GM12872 (cell line): ENCODE results near the gene CRACR2A.

Experiments
- CTCF ChIP-seq: IDR thresholded peaks from 3 replicates; pipeline ENCODE4 v1.5.1; 2011; ENCODE audit warnings: low read depth, mild to moderate bottlenecking, low read length, moderate library complexity; ENCODE audit not compliant: insufficient read depth

The CRACR2A gene

GRCh38 chr12:3717283-3717898 lies 35.5 kb downstream of the CRACR2A start:
- TF ChIP-seq CTCF = no peak

GRCh38 chr12:3715999-3716398 lies 36.9 kb downstream of the CRACR2A start:
- no peak for TF ChIP-seq CTCF

GRCh38 chr12:3713947-3714346 lies 39.0 kb downstream of the CRACR2A start:
- no peak for TF ChIP-seq CTCF

- TF ChIP-seq CTCF = no peak
These were observed 39.4 kb downstream of the CRACR2A start for GRCh38 chr12:3713483-3713882.

GRCh38 chr12:3712209-3712992 lies 40.5 kb downstream of the CRACR2A start:
- TF ChIP-seq CTCF = no peak

GRCh38 chr12:3705354-3705675 lies 47.6 kb downstream of the CRACR2A start:
- no peak for TF ChIP-seq CTCF

- no peak for TF ChIP-seq CTCF
These were observed 48.2 kb downstream of the CRACR2A start for GRCh38 chr12:3704512-3705353.
